ENCODE measurements around the gene SYP.
"Not testable (repeated sequence)": the region's sequence is repeated elsewhere in the genome, so short reads cannot be mapped to it uniquely, and the experiment has no call there.

Gene SYP

GRCh38 chrX:49188468-49189076 is 11.4 kb downstream of the SYP start:
- no peak for DNase-seq

GRCh38 chrX:49187526-49187925 is 12.5 kb downstream of the SYP start:
- no peak for DNase-seq

- no peak for DNase-seq
Measured at GRCh38 chrX:49187028-49187394, 13.0 kb downstream of the SYP start.

GRCh38 chrX:49186125-49187027 is 13.6 kb downstream of the SYP start, which contains the start of gene PRICKLE3:
Gene PRICKLE3 (minus strand): TSS chrX:49186373. CDS start chrX:49186297, 76 bp downstream.
- DNase-seq: peak; percentile 44

GRCh38 chrX:49184294-49185281 is 15.4 kb downstream of the SYP start:
- peak; percentile 79 for DNase-seq

GRCh38 chrX:49183701-49184281 is 16.2 kb downstream of the SYP start:
- DNase-seq: no peak

- no peak for DNase-seq
Measured at GRCh38 chrX:49179358-49179757, 20.6 kb downstream of the SYP start.

- no peak for DNase-seq
Measured at GRCh38 chrX:49178537-49178936, 21.5 kb downstream of the SYP start.

GRCh38 chrX:49177873-49178480 is 22.0 kb downstream of the SYP start:
- no peak for DNase-seq

- no peak for DNase-seq
Measured at GRCh38 chrX:49177338-49177833, 22.6 kb downstream of the SYP start.

- no peak for DNase-seq
Measured at GRCh38 chrX:49176421-49177326, 23.3 kb downstream of the SYP start.

- DNase-seq: no peak
Measured at GRCh38 chrX:49175435-49176274, 24.3 kb downstream of the SYP start.

GRCh38 chrX:49174723-49175122 is 25.3 kb downstream of the SYP start:
- DNase-seq: no peak

GRCh38 chrX:49173544-49173943 is 26.4 kb downstream of the SYP start:
- not testable (repeated sequence) for DNase-seq

GRCh38 chrX:49172280-49172780 is 27.7 kb downstream of the SYP start:
- peak; percentile 62 for DNase-seq

GRCh38 chrX:49171752-49172279 is 28.2 kb downstream of the SYP start, which contains the start of gene PLP2:
Gene PLP2 (plus strand): TSS chrX:49171898. CDS start chrX:49172001, 103 bp downstream.
- peak; percentile 29 for DNase-seq

- no peak for DNase-seq
Measured at GRCh38 chrX:49167740-49168108, 32.3 kb downstream of the SYP start.

- no peak for DNase-seq
Measured at GRCh38 chrX:49166914-49167739, 32.9 kb downstream of the SYP start.
